ENCODE measurements around the gene COX6A1.
"Not testable (repeated sequence)": the region's sequence is repeated elsewhere in the genome, so short reads cannot be mapped to it uniquely, and the experiment has no call there.

COX6A1 gene

DNA sequence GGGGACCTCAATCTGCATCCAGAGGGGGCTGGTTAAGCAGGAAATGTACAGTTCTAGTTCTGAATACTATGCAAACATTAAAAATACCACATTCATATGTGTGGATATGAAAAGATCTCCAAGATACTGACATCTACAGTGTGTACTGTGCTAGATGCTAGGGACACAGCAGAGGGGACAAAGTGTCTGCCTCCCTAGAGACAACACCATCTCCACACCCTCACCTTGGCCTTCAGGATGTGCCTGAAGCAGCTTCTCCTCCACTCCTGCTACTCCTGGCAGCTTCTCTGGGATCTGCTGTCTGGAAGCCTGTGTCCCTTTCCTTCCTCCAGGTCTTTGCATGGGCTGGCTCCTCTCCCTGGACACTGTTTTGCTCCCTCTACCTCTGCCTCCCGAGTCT, 42.3 kb downstream of the COX6A1 start:
- no peaks in the 10 kb centered on the region for H3K9me3 Mint-ChIP-seq
- H3K27ac Mint-ChIP-seq: peak overlapping the region; percentile 97 to 98
- H3K4me1 Mint-ChIP-seq (ENCODE audit: low read depth in 2 of 2): peaks cover 36 to 46% of the 10 kb centered on the region in 2 donors
- peaks cover 6% of the 10 kb centered on the region for H3K36me3 Mint-ChIP-seq (ENCODE audit: insufficient read depth)
- peak overlapping the region; percentile 88 to 93 for H3K4me3 Mint-ChIP-seq
- no peaks in the 10 kb centered on the region for H3K27me3 Mint-ChIP-seq
- DNase-seq (no peak), ATAC-seq (replicated peaks) (peak; percentile 23)

DNA sequence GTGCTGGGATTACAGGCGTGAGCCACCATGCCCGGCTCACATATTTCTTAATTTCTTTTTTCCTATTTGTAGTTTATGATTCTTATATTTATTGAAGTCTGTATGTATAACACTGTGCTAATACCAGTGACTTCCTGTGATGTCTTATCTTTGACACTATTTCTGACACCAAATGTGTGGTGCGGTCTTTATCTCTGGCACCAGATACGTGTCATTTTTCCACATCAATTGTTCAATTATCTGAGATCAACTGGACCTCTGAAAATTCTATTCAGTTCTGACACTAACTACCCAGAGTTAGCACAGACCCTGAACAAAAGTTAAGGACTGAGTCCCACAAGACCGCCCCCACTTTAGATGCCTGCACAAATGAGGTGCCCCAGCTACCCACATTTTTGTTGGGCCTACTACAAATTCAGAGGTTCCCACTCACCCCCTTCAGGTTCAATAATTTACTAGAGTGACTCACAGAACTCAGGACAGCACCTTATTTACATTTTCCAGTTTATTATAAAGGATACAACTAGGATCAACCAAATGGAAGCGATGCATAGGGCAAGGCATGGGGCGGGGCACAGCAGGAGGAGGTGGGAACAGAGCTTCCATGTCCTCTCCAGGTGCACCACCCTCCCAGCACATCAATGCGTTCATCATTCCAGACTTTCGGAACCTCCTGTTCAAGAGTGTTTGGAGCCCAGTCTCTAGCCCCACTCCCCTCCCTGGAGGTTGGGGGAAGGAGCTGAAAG, 43.3 kb downstream of the COX6A1 start:
- peaks cover 6% of the 10 kb centered on the region for H3K36me3 Mint-ChIP-seq (ENCODE audit: insufficient read depth)
- H3K4me1 Mint-ChIP-seq (ENCODE audit: low read depth in 2 of 2): peaks cover 36 to 42% of the 10 kb centered on the region in 2 donors
- H3K9me3 Mint-ChIP-seq: no peaks in the 10 kb centered on the region
- ATAC-seq (replicated peaks) (peak; percentile 99), DNase-seq (peak in 2 of 3 experiments; percentile 14 to 29)
- H3K4me3 Mint-ChIP-seq: peak overlapping the region; percentile 88 to 93
- peak overlapping the region; percentile 97 to 98 for H3K27ac Mint-ChIP-seq
- H3K27me3 Mint-ChIP-seq: no peaks in the 10 kb centered on the region

DNA sequence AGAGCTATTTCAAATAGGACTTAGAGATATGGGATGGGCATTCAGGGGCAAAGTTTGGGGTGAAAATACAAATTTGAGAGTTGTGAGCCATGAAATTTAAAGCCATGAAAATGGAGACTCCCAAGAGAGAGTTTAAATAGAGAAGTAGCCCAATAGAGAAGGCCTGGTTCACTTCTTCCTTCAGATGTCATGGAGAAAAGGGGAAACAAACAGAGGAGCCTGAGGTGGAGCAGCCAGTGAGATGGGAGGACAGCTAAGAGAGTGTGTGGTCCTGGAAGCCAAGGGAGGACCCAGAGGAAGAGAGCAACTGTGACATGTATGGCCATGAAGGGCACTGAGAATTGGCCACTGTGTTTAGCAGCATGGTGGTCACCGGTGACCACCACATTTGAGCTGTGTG, 45.7 kb downstream of the COX6A1 start:
- H3K9me3 Mint-ChIP-seq: no peaks in the 10 kb centered on the region
- no peaks in the 10 kb centered on the region for H3K27me3 Mint-ChIP-seq
- peaks cover 6% of the 10 kb centered on the region for H3K36me3 Mint-ChIP-seq (ENCODE audit: insufficient read depth)
- no peak for DNase-seq
- no peak for ATAC-seq (replicated peaks)
- H3K4me3 Mint-ChIP-seq: no peak overlapping the region
- peak overlapping the region in 1 of 2 donors; percentile 86 for H3K27ac Mint-ChIP-seq
- peaks cover 35 to 38% of the 10 kb centered on the region in 2 donors for H3K4me1 Mint-ChIP-seq (ENCODE audit: low read depth in 2 of 2)

DNA sequence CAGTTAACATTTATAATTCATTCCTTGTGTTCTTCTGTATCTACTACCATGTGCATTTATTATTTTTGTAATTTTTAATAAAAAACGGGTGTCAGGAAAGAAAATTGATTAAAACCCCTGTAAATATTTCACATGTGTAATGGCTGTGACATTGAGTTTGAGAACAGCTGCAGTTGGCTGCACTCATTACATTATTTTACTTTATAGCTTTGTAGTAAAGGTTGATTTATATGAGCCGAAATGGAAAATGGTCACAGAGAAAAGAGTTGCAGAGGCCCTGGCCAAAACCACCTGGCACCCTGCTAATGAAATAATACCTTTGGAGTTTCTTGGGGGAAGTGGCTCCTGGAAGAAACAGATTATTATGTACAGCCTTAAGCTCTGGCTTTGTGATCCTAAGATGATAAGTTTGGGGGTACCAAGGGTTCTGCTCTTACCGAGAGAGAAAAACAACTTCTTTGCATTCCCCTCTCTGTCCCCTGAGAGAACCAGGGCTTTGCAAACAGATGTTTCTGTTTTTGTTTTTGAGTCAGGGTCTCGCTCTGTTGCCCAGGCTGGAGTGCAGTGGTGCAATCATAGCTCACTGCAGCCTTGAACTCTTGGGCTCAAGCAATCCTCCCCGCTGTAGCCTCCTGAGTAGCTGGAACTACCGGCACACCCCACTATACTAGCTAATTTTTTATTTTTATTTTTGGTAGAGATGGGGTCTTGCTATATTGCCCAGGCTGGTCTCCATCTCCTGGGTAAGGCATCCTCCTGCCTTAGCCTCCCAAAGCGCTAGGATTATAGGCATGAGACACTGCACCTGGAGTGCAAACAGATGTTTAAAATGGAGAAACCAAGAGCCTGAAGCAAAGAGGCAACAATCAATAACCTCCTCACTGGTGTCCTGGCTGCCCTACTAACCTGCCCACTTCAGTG, 48.3 kb downstream of the COX6A1 start:
- no peak for DNase-seq
- Mint-ChIP-seq H3K9me3 (no peaks in the 10 kb centered on the region), H3K4me1 (ENCODE audit: low read depth in 2 of 2) (peaks cover 16 to 20% of the 10 kb centered on the region in 2 donors), H3K4me3 (no peak overlapping the region), H3K27ac (no peak overlapping the region), H3K36me3 (ENCODE audit: insufficient read depth) (peaks cover under 1% of the 10 kb centered on the region), H3K27me3 (no peaks in the 10 kb centered on the region)
- ATAC-seq (replicated peaks): no peak

DNA sequence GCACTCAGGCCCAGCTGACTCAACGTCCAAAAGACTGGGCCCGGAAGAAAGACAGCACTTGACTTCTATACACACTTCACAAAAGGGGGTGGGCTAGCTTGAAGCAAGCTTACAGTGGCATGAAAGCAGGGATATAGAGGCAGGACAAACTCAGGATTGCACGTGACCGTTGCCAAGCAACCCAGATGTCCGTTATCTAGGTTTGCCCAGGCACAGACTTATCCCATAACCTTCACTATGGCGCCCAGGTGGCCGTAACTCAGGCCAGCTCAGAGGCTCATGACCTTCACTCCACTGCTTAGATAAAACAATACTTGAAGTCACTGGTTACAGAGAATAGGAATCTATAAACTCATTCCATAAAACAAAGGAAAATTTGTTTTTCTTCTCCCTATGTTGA, 49.6 kb downstream of the COX6A1 start:
- ATAC-seq (replicated peaks); H3K36me3 Mint-ChIP-seq (ENCODE audit: insufficient read depth); H3K27ac Mint-ChIP-seq; H3K4me3 Mint-ChIP-seq; H3K27me3 Mint-ChIP-seq; H3K9me3 Mint-ChIP-seq; DNase-seq: not testable (repeated sequence)
- peaks cover 7 to 11% of the 10 kb centered on the region in 2 donors for H3K4me1 Mint-ChIP-seq (ENCODE audit: low read depth in 2 of 2)

DNA sequence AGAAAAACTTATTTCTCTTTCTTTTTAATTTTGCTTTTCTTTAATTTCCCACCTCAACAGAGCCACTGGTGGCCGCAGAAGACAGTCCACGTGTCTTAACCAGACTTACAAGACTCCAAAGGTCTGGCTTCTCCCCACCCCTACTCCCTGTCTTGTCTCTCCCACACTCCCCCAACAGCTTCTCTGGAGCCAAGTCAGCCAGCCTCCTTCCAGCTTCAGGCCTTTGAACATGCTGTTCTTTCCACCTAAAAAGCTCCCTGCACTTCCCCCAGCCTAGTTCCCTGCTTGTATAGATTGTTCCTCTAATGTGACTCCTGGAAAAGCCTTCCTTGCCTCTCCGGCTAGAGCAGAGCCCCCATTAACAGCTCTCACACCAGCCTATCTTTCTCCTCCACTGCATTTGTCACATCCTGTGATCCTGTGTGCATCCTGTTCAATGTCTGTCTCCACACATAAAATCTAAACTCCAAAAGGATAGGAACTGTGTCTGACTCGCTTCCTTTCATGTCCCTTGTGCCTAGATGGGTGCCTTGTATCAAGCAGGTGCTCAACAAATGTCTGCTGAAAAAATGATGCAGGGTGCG, 50.2 kb downstream of the COX6A1 start:
- Mint-ChIP-seq H3K27me3 (no peaks in the 10 kb centered on the region), H3K27ac (no peak overlapping the region), H3K4me3 (no peak overlapping the region), H3K36me3 (ENCODE audit: insufficient read depth) (no peaks in the 10 kb centered on the region), H3K4me1 (ENCODE audit: low read depth in 2 of 2) (peaks cover 7 to 9% of the 10 kb centered on the region in 2 donors), H3K9me3 (no peaks in the 10 kb centered on the region)
- ATAC-seq (replicated peaks) (no peak), DNase-seq (no peak)

DNA sequence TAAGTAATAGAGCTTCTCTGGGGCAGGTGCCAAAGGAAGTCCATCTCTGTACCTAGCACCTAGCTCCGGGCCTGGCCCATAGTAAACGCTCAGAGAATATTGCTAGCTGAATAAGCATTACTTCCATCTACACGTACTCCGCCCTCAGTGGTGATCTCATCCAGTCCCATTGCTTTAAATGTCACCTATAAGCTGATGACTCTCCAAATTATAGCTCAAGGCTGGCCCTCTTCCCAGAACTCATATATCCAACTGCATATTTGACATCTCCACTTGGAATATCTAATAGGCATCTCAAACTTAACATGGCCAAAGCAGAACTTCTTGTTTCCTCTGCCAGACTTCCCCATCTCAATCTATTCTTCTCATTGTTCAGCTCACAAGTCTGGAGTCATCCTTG, 51.1 kb downstream of the COX6A1 start:
- no peak for DNase-seq
- Mint-ChIP-seq H3K4me1 (ENCODE audit: low read depth in 2 of 2) (peaks cover under 1 to 1% of the 10 kb centered on the region in 2 donors), H3K4me3 (no peak overlapping the region), H3K9me3 (no peaks in the 10 kb centered on the region), H3K36me3 (ENCODE audit: insufficient read depth) (no peaks in the 10 kb centered on the region), H3K27me3 (no peaks in the 10 kb centered on the region), H3K27ac (no peak overlapping the region)
- no peak for ATAC-seq (replicated peaks)

DNA sequence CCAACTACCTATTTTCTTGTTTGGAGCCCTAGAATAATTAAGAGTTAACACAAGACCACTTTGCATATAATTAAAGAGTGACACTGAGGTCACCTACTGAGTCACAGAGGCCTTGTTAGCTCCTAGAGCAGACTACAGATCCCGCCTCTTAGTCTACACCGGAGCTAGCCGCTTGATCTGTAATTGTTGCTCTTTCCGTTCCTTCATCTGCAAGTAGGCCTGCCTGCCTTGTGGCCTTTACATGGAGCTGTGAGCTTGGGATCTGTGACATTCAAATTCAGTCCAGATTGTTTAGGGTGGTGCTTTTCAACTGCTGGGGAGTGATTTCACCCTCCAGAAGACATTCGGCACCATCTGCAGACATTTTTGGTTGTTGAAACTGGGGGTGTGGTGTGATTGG, 52.4 kb downstream of the COX6A1 start:
- no peak overlapping the region for H3K4me3 Mint-ChIP-seq
- DNase-seq (no peak), ATAC-seq (replicated peaks) (no peak)
- peaks cover 3% of the 10 kb centered on the region for H3K36me3 Mint-ChIP-seq (ENCODE audit: insufficient read depth)
- H3K27ac Mint-ChIP-seq: peak overlapping the region in 1 of 2 donors; percentile 51
- H3K27me3 Mint-ChIP-seq: no peaks in the 10 kb centered on the region
- peaks cover 6% of the 10 kb centered on the region in 2 donors for H3K4me1 Mint-ChIP-seq (ENCODE audit: low read depth in 2 of 2)
- no peaks in the 10 kb centered on the region for H3K9me3 Mint-ChIP-seq

Measured in effector memory CD8-positive, alpha-beta T cell (primary cell).